Measurements from ENCODE around the gene KNSTRN. TPM values are rescaled to one million over a fixed set of nuclear protein-coding genes. Genes with fewer than 3 reads are reported as not detected.

KNSTRN gene
- total and polyA plus RNA-seq, 7 donors, result 5.0 to 18.9 (median 6.8) TPM

- no peak for TF ChIP-seq POLR2A (IDR thresholded peaks at IDR 0.05)
- TF ChIP-seq CTCF (IDR thresholded peaks at IDR 0.05), result no peak
- no peak for TF ChIP-seq POLR2AphosphoS5 (IDR thresholded peaks at IDR 0.05)
- no peak for TF ChIP-seq EP300 (IDR thresholded peaks at IDR 0.05)
- H3K27ac ChIP-seq, result no peak overlapping the region
- 96% methylated on average over 3 of the region's 3 CpGs for WGBS, 2 donors
- no peak for DNase-seq
- intact Hi-C loops (cut with DNase I), result no loop called here
- peaks cover 0 to 16% (median 9%) of the 10 kb centered on the region in 4 donors for H3K4me1 ChIP-seq
- no peak overlapping the region for H3K4me3 ChIP-seq
- no peaks in the 10 kb centered on the region for H3K27me3 ChIP-seq
- peaks cover 4 to 37% (median 9%) of the 10 kb centered on the region in 4 donors for H3K36me3 ChIP-seq
- H3K9me3 ChIP-seq, result no peaks in the 10 kb centered on the region
Observed at GRCh38 chr15:40386480-40386879, 4.0 kb downstream of the KNSTRN start.

GRCh38 chr15:40388941-40389823 is 6.7 kb downstream of the KNSTRN start:
- TF ChIP-seq EP300 (IDR thresholded peaks at IDR 0.05) (no peak), CTCF (IDR thresholded peaks at IDR 0.05) (no peak), POLR2AphosphoS5 (IDR thresholded peaks at IDR 0.05) (no peak), POLR2A (IDR thresholded peaks at IDR 0.05) (no peak)
- intact Hi-C loops (cut with DNase I), result no loop called here
- Histone ChIP-seq H3K9me3 (no peaks in the 10 kb centered on the region), H3K4me3 (no peak overlapping the region), H3K27me3 (no peaks in the 10 kb centered on the region), H3K36me3 (peaks cover 6 to 65% (median 19%) of the 10 kb centered on the region in 4 donors), H3K4me1 (no peaks in the 10 kb centered on the region), H3K27ac (no peak overlapping the region)
- 92 to 95% methylated on average over 13 of the region's 13 CpGs for WGBS, 2 donors
- no peak for DNase-seq

- peaks cover 6 to 66% (median 19%) of the 10 kb centered on the region in 4 donors for H3K36me3 ChIP-seq
- intact Hi-C loops (cut with DNase I), result no loop called here
- no peaks in the 10 kb centered on the region for H3K27me3 ChIP-seq
- WGBS, 2 donors, result 96 to 97% methylated on average over 2 of the region's 2 CpGs
- no peaks in the 10 kb centered on the region for H3K4me1 ChIP-seq
- no peak overlapping the region for H3K4me3 ChIP-seq
- DNase-seq, result no peak
- no peak overlapping the region for H3K27ac ChIP-seq
- H3K9me3 ChIP-seq, result no peaks in the 10 kb centered on the region
- TF ChIP-seq EP300 (IDR thresholded peaks at IDR 0.05) (no peak), POLR2A (IDR thresholded peaks at IDR 0.05) (no peak), POLR2AphosphoS5 (IDR thresholded peaks at IDR 0.05) (no peak), CTCF (IDR thresholded peaks at IDR 0.05) (no peak)
Observed at GRCh38 chr15:40389824-40390595, 7.5 kb downstream of the KNSTRN start.

GRCh38 chr15:40392986-40393948 is 10.7 kb downstream of the KNSTRN start:
- intact Hi-C loops (cut with DNase I), result no loop called here
- no peak overlapping the region for H3K4me3 ChIP-seq
- no peak overlapping the region for H3K27ac ChIP-seq
- DNase-seq, result no peak
- 80 to 87% methylated on average over 4 of the region's 4 CpGs for WGBS, 2 donors
- TF ChIP-seq EP300 (IDR thresholded peaks at IDR 0.05) (no peak), POLR2AphosphoS5 (IDR thresholded peaks at IDR 0.05) (no peak), POLR2A (IDR thresholded peaks at IDR 0.05) (no peak), CTCF (IDR thresholded peaks at IDR 0.05) (no peak)
- no peaks in the 10 kb centered on the region for H3K9me3 ChIP-seq
- H3K4me1 ChIP-seq, result no peaks in the 10 kb centered on the region
- H3K36me3 ChIP-seq, result peaks cover 0 to 54% (median 17%) of the 10 kb centered on the region in 4 donors
- no peaks in the 10 kb centered on the region for H3K27me3 ChIP-seq
